Renal cortical epithelial cell (primary cell): ENCODE results near the gene NREP. TPM values are rescaled to one million over a fixed set of nuclear protein-coding genes. Genes with fewer than 3 reads are reported as not detected.

Experiments
- DNase-seq: peaks from one replicate; pipeline ENCODE4 v3.0.0-alpha.2; 2011; ENCODE audit warnings: low read depth
- total RNA-seq: library from RNA; depleted of rRNA; stranded (reverse); fragments of >200 nt; gene quantifications from 2 replicates; pipeline ENCODE4 v1.2.3, GENCODE V29; 2014

The NREP gene, protein sequence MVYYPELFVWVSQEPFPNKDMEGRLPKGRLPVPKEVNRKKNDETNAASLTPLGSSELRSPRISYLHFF
- 50.5 and 85.8 TPM in 2 replicates for total RNA-seq

DNA sequence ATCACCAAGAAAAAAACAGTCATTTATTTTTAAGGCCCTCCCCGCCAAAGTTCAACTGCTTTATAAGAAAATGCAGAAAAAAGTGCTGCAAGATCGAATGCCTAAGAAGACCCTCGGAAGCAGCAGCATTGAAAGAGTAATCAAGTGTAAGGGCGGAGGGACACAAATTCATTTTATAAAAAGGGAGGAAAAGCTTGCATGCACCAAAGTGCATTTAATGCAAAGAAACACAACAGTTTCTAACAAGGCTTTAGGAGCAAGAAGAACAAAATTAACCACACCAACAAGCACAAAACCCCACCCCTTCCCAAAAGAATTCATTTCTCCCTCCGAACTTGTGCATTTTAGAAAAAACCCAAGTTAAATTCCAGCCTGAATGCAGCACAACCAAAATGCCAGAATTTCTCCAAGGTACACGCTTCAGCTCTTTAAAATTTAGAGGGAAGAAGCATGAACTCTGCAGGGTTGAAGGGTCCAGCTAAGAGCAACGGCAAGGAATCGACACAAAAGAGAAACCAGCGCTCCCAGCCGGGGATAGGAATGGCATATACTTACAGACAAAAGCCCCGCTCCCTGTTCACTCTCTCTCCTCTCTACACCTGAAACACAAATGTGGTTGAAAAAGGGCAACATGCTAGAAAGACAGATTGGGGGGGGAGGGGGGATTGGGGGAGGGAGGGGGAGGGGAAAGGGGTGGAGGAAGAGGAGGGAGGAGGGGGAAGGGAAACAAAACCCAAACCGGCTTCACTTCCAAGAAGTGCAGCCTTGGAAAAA is at the start of gene NREP:
Gene NREP, minus strand, starts transcription at position 614 of the 774 bp plus-strand sequence. CDS start 1,422 bp downstream, outside the sequence.
- no peak for DNase-seq

DNA sequence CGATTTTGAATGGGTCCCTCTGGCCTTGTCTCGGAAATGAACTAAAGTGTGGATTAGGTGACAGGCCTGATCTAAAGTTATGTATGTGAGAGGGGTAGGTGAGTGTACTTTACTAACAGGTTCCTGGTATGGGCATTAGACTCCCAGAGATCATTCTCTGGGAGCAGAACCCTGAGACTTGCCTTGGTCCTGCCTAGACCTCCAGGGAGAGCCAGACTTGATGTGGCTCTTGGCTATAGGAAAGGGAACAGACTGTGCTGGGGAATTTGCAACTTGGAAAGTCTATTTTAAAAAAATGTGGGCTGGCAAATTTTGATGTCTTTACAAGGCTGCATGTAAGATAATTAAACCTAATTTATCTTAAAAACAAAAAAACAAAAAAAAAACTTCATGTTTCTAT is 49.8 kb upstream of the NREP start:
- no peak for DNase-seq

DNA sequence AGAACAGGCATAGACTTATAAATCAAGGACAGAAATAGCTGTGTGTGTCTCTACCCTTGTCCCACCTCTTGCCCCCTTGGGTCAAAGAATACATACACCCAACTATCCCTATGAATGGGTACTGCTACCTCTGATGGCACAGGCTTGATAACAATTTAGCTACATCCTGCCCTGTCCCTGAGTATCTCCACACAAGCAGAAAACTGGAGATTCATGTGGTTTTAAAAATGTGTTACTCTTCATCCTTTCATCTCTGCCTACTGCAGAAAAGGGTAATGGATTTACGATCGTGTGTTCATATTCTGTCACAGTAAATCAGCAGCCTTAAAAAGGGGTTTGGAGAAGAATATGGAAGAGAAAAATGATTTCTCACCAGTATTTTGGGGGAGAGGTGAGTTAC is 49.2 kb upstream of the NREP start:
- no peak for DNase-seq

DNA sequence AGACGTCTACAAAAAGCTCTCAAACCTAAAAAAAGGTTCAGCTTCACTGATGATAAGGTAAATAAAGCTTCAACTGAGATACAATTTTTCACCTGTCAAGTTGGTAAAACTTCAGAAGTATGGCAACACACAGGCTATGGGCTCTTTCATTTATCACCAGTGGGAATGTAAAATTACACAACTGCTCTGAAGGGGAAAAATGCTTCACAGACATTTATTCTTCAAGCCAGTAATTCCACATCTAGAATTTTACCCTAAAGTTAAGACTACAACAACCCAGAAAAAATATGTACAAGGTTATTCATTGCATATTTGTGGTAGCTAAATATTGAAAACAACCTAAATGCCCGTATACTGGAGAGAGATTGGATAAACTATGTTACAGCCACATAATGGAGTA is 48.1 kb upstream of the NREP start:
- no peak for DNase-seq

DNA sequence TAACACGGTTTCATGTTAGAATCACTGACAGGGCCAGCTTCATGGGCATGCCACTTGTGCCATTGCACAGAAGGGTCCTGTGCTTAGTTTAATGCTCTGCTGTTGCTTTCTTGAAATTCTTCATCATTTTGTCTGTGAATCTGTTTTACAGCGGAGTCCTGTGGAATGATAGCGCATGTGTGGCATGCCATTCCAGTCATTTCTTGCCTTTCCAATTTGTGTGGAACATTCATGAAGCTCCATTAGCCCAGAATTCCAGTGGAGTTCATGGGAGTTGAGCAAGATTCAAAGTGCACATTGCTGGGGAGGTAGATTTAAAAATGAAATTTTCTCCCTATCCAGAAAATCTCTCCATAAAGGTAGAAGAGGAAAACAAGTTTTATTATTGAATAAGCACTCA is 43.4 kb upstream of the NREP start:
- no peak for DNase-seq

DNA sequence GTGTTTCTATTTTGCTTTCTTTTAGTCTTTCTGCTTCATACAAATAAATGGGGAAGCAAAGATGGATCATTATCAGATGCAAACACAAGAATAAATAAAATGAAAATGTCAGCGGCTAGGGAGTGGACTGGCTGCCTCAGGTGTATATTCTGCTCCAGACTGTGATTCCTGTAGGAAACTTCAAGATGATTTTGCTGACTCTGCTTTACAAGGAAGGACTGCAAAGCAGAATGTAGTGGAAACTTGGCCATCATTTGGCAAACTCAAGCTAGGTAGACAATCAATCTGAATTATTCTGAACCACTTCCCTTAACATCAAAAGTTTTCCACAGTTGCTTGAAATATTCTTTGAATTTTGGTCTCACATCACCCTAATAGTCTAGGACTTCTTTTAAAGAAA is 38.1 kb upstream of the NREP start:
- DNase-seq = no peak

DNA sequence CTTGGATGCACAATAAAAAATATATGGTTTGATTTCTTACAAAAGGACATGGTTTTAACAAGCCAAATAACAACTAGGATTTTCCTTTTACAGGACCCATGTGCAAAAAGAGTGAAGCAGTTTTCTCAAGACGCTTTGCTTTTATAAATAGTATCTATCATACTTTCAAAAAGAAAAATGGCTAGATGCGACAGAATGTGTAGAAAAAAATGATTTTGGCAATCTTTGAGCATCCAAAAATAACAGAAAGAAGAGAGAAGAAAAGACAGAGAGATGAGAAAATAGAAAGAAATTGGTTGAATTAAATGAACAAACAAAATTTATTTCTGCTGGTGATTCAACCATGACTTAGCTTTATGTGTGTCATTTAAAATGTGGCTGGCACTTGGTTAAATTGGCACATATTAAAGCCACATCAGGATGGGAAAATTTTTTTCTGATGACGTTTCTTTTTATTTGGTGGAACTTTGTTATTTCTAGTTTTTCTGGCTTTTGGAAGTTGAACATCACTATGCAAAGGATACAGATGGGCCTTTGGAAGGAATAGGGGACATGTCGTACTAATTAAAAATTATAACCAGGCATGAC is 35.6 kb upstream of the NREP start:
- DNase-seq = no peak

DNA sequence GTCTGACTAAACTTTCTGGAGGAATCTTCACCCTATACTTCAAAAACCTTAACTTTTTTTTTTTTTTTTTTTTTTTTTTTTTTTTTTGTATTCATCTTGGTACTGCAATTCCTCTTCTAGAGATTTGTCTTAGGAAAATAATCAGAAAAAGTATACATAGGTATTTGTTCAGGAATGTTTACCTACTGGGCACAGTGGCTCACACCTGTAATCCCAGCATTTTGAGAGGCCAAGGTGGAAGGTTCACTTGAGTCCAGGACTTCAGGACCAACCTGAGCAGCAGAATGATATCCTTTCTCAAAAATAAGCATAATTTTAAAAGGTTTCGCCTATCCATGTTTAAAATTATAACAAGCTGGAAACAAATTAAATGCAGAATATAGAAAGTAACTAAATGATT is 33.3 kb upstream of the NREP start:
- DNase-seq = no peak

DNA sequence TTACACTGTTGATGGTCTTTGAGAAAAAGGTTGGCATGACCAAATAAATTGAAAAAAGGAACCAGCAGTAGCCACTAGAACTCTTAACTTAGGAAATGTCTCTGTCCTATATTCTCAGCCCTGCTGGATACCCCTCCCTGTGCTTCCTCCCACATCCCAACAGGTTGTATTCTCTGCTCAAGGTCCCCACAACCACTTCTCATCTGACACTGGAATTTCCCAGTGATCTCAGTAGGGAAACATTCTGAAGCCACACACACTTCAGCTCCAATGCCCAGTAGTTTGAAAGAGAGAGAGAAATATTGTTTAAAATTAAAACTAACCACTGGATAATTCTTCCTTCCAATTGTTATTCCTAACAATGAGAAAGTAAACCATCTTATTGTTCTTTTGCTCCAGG is 30.0 kb upstream of the NREP start:
- no peak for DNase-seq

DNA sequence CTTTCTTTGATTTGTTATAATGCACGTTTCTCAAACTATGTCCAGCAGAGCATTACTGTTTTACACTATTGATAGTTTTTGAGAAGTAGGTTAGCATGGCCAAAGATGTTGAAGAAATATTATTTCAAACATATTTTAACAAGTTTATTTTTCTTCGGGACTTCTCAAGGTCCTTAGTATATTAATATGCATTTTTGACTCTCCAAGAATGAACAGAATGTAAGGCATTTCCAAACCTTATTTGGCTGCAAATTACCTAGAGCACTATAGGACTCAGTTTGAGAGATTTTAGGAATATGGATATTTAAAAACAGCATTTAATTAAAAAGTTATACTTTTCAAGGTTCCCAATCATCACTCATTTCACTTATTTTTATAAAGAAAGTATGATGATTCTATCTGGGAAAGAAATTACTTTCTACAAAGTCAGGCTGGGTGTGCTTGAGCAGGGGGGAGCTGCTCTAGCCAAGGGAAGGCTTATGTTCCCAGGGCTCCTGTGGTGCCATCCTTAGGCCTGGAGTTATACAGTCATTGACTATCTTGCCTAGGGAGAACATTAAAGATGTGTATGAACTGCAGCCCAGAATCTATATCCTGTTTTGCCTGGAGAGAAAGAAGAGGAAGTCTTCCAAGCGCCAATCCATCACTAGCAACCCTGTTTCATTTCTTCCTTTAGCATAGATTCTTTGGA is 27.6 kb upstream of the NREP start:
- DNase-seq = no peak

DNA sequence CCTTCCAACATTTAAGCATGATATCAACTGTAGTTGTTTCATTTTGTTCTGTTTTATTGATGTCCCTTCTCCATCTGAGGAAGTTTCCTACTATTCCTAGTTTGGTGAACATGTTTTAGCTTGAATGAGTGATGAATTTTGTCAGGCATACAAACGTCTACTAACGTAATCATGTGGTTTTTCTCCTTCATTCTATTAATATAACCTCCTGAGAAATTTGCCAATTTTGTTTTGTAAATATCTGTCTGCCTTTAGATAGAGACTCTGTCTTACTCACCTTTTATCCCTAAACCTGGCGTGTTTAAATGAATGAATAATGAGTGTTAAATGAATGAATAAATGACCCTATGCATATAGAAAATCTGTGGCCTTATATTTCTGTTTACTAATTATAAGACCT is 26.5 kb upstream of the NREP start:
- no peak for DNase-seq

DNA sequence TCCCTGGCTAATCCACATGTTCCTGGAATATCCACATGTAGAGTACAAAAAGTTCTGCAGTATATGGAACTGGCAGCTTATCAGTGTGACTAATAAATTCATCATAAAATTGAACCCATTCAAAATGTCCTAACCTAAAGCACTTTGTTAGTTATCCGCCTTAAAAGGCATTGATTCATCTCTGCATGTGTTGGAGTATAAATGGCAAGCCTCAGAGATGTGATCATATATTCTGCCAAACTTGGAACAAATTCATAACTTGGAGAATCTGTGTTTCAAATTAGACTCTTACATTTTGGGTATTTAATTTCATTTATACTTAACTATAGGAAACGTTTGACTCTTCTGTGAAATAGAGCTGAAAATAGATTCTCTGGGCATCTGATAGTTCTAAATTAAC is 25.2 kb upstream of the NREP start:
- no peak for DNase-seq

DNA sequence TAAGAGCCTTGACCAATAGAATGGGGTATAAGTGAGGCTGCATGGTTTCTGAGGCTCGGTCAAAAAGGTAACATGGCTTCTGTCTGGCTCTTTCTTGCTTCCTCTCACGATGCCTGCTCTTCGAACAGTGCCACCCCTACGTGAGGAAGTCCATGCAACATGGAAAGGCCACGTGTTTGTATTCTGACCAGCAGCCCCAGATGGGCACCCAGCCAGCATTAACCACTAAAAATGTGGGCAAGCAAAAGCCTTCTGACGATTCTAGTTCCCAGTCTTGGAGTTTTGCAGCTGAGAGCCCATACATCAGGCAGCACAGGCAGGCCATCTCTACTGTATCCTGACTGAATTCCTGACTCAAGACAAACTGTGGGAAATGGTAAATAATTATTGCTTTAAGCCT is 24.2 kb upstream of the NREP start:
- DNase-seq = no peak

DNA sequence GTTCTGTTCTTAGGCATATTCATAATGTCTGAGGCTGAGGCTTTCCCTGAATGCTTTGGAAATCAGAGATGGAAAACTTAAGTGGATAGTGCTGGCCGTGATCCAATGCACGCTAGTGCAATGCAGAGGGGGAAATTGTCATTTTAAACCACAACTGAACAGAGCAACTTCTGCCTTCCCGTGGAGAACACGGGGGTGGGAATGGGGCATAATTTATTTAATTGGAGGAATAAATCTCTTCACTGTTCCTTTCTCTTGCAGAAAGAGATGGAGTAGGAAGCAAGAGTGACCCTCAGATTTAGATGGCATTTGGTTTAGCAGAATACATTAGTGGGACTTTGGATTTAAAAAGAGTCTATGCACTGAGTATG is 22.9 kb upstream of the NREP start:
- DNase-seq = no peak

DNA sequence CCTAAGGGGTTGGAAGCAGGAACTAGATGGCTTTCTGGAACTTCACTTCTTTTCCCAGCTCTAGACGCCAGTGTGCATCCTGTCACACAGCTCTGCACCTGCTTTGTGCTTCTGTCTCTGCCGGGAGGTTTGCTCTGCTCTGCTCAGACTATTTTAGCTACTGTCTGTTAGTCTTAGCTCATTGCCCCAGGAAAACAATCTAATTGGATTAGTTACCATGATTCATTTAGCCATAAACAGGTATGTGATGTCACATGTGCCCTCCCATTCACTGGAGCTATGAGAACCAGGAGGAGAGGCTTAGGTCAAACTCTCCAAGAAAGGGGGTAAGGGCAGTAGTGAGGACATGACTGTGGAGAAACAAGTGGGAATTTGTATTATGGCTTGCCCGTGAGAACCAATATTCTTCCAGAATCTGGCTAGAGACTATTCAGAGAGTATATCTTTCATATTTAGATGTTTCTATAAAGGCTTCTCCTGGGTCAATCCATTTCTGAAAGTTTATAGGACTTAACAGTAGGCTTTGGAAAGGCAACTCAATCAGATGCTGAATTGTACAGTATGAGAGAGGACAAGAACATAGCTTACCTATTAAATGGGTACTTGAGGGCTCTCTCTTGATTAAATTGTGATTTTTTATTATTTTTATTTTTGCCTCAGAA is 22.4 kb upstream of the NREP start:
- DNase-seq = peak; percentile 77

DNA sequence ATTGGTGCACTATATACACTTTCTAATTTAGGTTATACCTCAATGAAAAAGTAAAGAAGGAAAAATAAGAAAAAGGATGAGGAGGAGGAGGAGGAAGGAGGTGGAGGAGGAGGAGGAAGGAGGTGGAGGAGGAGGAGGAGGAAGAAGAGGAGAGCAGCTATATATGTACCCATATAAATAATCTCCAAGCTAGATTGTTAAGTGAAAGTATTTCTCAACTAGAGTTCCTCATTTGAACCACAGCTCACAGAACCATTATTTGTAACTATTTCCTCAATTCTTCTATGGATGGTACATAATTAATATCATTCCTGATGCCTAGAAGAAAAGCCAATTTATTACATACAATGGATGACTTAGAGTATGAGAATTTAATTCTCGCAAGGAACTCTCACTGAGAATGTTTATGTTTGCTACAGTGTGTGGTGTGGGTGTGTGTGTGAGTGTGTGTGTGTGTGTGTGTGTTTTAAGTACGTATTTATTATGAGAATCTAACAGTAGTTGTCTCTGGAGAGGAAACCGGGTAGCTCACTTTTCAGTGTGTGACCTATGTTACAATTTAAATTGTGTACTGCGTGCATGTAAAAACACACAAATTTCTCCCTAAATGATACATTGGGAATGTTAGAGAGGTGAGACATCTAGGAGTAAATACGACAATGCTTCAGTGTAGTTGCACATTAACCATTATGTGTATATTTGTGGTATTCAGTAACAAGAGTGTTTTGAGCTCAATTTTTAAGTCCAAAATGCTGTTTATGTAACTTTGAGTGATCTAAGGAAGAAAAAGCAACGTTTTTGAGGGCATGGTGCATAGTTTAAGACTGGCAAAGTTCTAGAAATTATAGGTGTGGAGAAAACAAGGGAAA is 20.2 kb upstream of the NREP start:
- DNase-seq = peak; percentile 55

DNA sequence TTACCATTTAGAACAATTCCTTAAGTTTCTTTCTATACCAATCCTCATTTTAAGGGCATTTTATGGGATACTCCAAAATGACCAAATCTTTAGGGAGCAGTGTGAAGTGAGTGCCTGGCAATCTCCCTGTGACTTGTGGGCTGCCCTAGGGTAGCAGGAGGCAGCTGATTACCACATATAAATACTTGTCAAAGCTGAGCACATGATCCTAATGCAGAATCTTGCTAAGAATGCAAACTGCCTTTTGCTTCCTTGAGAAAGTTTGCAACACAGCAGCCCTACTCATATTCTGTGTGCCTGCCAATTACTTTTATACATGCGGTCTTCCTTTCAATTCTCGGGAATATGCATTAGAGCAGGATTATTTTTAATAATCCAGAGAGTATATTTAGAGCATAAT is 18.2 kb upstream of the NREP start:
- peak; percentile 82 for DNase-seq

DNA sequence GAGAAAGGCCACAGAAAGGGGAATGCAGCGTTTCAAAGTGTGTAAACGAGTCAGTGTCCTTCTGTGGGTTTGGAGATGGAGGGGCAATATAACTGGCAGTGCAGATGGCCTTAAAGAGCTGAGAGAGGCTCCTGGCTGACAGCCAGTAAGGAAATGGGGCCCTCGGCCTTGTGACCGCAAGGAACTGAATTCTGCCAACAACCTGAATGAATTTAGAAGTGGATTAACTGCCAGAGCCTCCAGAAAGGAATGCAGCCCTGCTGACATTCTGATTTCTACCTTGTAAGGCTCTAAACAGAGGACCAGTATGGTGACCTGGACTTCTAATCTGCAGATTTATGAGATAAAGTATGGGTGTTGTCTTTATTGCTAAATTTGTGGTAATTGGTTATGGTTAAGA is 17.5 kb upstream of the NREP start:
- DNase-seq = peak; percentile 90

DNA sequence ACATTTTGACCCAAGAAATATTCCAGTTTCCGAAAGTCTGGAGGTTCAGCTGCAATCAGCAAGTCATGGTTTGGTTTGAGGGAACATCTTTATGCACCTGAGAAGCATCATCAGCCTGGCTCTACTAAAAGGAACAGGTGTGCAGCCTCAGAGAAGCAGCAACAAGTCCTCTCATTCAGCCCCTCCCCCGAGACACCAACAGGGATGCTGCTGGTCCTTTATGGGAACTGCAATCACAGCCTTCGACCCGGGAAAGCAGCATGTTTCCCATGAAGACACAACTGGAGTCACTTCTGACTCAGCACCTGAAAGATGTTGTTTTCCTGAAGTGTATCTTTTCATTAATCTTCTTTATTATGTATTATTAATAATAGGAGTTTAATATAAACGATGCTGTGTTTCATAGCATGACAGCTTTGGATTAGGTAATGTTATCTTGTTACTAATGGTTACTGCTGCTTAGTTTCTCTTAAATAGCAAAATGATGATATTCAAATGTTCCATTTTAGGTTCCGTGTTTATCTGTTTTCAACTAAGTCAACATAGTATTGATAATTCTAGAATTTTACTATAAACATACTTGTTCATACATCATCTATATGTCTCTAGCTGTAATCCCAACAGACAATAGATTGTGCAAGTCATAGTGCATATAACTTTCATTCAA is 15.6 kb upstream of the NREP start:
- DNase-seq = no peak

DNA sequence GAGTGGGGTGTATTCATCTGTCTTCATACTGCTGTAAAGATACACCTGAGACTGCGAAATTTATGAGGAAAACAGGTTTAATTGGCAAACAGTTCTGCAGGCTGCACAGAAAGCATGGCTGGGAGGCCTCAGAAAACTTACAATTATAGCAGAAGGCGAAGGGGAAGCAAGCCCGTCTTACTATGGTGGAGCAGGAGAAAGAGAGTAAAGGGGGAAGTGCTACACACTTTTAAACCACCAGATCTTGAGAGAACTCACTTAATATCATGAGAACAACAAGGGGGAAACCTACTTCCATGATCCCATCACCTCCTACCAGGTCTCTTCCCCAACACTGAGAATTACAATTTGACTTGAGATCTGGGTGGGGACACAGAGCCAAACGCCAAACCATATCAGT is 12.5 kb upstream of the NREP start:
- DNase-seq = no peak
